Kidney epithelial cell (primary cell): ENCODE data around the gene ST3GAL3. TPM values are rescaled to one million over a fixed set of nuclear protein-coding genes. Genes with fewer than 3 reads are reported as not detected.

Experiments used
- DNase-seq: peaks from one replicate; pipeline ENCODE4 v3.0.0-alpha.2; 2010; ENCODE audit warnings: low read depth
- H3K27me3 ChIP-seq: 2 replicates; pipeline ENCODE4 v1.6.0; 2011; ENCODE audit warnings: low read length; ENCODE audit not compliant: control insufficient read depth, insufficient read depth
- H3K36me3 ChIP-seq: 2 replicates; pipeline ENCODE4 v1.5.1; 2011; ENCODE audit warnings: low read length; ENCODE audit not compliant: control insufficient read depth, insufficient read depth
- H3K4me3 ChIP-seq: 2 replicates; pipeline ENCODE4 v1.5.1; 2011; ENCODE audit warnings: low read depth, mild to moderate bottlenecking, control low read depth, low read length
- total RNA-seq: library from RNA; depleted of rRNA; stranded (reverse); fragments of >200 nt; gene quantifications from 2 replicates; pipeline ENCODE4 v1.2.3, GENCODE V29; 2015
- TF ChIP-seq, protein P1 (sequence below): IDR thresholded peaks from 2 replicates; pipeline ENCODE4 v1.5.1; 2011; ENCODE audit warnings: mild to moderate bottlenecking, moderate library complexity, low read length, control low read depth, inconsistent platforms; ENCODE audit not compliant: insufficient read depth, poor library complexity, severe bottlenecking

Gene ST3GAL3
- total RNA-seq, 1 donor from 2014 or later = 15.0 TPM

DNA sequence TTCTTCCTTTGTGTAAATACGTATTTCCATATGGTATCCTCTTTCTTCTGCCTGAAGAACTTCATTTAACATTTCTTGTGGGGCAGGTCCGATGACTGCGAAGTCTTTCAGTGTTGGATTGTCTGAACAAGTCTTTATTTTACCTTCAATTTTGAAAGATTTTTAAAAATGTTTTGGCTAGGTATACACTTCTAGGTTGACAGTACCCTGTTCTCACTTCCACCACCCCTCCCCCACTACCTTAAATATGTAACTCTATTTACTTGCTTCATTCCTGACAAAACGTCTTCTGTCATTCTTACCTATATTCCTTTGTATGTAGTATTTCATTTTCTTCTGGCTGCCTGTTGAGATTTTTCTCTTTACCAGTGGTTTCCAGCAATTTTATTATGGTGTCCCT is 140.5 kb downstream of the ST3GAL3 start:
- TF ChIP-seq, protein P1, sequence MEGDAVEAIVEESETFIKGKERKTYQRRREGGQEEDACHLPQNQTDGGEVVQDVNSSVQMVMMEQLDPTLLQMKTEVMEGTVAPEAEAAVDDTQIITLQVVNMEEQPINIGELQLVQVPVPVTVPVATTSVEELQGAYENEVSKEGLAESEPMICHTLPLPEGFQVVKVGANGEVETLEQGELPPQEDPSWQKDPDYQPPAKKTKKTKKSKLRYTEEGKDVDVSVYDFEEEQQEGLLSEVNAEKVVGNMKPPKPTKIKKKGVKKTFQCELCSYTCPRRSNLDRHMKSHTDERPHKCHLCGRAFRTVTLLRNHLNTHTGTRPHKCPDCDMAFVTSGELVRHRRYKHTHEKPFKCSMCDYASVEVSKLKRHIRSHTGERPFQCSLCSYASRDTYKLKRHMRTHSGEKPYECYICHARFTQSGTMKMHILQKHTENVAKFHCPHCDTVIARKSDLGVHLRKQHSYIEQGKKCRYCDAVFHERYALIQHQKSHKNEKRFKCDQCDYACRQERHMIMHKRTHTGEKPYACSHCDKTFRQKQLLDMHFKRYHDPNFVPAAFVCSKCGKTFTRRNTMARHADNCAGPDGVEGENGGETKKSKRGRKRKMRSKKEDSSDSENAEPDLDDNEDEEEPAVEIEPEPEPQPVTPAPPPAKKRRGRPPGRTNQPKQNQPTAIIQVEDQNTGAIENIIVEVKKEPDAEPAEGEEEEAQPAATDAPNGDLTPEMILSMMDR = no peak
- DNase-seq = no peak
- Histone ChIP-seq H3K4me3 (no peak overlapping the region), H3K36me3 (no peaks in the 10 kb centered on the region), H3K27me3 (no peaks in the 10 kb centered on the region)

DNA sequence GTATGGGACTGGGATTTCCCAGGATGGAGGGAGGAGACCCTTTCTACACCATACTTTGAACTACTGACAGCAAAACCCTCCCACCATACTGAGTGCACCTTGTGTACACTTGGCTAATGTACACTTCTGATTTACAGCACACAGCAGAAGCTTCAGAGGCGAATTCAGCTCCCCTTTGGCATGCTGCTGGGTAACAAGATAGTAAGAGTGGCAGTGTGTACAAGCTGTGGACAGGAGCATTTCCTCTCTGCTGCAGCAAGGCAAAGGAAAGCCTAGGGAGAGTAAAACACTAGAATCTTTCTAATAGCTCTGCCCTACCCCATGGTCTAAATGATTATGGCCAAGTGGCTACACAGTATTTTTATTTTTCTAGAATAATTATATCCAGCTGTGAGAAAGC is 142.3 kb downstream of the ST3GAL3 start:
- Histone ChIP-seq H3K27me3 (no peaks in the 10 kb centered on the region), H3K36me3 (no peaks in the 10 kb centered on the region), H3K4me3 (no peak overlapping the region)
- no peak for DNase-seq
- TF ChIP-seq, protein P1 = no peak

DNA sequence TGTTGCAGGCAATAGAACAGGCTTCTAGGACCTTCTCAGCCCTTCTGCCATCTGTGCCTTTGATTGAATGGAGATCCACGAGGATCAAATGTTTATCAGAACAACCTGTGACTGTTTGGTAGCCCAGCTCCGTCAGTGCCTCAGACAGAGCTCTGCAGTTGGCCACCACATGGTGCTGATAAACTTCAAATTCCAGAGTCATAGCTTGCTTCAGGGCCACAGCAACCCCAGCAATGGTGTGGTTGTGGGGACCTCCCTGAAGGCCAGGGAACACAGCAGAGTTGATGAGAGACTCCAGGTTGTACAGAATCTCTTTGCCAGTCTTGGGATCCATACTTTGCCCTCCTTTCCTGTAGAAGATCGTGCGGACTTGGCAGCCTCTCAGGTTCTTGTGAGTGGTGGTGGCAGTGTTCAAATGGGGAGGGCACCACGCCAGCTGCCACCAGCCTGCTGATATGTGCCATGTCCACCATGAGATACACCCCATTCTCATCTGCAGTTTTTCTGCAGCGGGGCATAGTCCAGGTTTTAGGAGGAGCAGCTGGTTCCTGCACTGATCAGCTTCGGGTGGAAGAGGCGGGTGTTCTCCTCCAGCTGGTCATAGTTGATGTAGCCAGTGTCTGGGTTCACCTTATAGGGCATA is 143.4 kb downstream of the ST3GAL3 start:
- TF ChIP-seq, protein P1 = no peak
- DNase-seq = no peak
- Histone ChIP-seq H3K4me3 (no peak overlapping the region), H3K36me3 (no peaks in the 10 kb centered on the region), H3K27me3 (no peaks in the 10 kb centered on the region)

DNA sequence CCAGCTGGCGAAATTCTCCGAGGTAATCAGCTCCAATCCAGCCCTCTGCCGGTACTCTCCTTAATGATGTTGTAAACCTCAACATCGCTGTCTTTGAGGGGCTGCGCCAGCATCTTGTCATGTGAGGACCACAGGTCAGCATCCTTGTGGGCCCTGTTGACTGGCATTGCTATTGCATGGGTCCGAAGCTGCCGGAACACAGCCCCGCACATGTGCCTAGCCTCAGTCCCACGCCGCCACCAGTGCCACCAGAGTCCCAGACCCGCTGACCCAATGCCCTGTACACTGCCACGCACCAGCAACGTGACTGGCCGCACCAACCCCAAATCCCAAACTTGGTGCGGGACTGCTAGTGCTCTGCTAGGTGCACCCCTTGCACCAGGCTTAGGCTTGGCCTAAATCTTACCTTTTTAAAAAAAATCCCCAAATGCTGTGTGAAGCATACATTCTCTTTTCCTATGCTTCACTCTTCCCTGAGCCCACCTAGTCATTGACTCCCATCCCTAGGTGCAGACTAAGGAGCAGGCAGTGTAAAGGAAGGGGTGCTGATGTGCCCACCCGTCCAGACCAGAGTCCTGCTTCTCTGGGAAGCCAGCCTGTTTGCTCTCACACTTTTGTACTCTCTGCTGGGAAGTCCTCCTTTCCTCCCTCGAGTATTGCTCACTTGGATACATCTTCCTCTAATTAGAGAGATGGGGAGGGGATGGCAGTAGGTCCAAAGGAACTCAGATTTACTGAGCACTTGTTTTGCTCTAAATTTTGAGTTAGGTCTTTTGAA is 144.4 kb downstream of the ST3GAL3 start:
- H3K36me3 ChIP-seq = no peaks in the 10 kb centered on the region
- no peak for DNase-seq
- H3K4me3 ChIP-seq = no peak overlapping the region
- TF ChIP-seq, protein P1 = no peak
- H3K27me3 ChIP-seq = no peaks in the 10 kb centered on the region

DNA sequence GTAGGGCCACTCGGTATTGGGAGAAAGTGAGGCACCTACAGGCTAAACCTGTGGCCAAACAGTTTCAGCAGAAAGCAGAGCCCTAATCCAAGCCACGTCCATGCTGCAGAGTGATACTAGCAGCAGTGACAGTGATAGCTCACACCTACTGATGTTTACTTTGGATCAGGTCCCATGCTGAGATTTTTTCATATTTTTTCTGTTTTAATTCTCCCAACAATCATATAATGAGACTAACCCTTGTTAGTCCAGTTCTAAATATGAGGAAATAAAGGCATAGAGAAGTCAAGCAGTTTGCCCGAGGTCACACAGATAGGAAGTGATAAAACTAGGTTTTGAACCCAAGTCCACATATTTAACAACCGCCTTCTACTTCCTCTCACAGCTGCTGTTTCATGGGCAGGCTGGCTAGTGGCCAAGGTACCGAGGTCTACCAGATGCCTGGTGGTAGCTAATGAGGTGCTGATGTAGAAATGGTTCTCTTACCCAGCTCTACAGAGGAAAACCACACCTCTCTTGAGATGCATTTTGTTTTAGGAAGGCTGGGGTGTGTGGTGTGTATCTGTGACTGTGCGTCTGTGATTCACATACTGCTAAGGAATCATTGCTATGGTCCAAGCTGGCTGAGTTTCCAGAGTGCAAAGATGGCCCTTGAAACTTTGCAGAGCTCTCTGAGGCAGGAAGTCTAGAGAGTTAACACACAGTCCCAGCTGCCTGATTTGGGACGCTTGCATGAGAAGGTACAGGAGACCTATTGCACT is 146.0 kb downstream of the ST3GAL3 start:
- TF ChIP-seq, protein P1 = no peak
- Histone ChIP-seq H3K27me3 (no peaks in the 10 kb centered on the region), H3K36me3 (no peaks in the 10 kb centered on the region), H3K4me3 (no peak overlapping the region)
- no peak for DNase-seq
